Measurements from ENCODE around the gene ZNF827.

ZNF827 gene

GRCh38 chr4:145957302-145957701, 18.7 kb upstream of the ZNF827 start:
- no peak for TF ChIP-seq CTCF (IDR thresholded peaks at IDR 0.05; ENCODE audit: extremely low read depth, insufficient read depth, missing control alignments)
- in situ Hi-C loops (cut with MboI; ENCODE audit: low pct_unique_long_range_greater_than_20kb, low sequenced_read_pairs, unreplicated experiment) = no loop called here
- no peak for DNase-seq (ENCODE audit: low spot score)

GRCh38 chr4:145956288-145956890, 17.8 kb upstream of the ZNF827 start:
- peak; percentile 78 for TF ChIP-seq CTCF (IDR thresholded peaks at IDR 0.05; ENCODE audit: extremely low read depth, insufficient read depth, missing control alignments)
- DNase-seq (ENCODE audit: low spot score) = peak; percentile 24

GRCh38 chr4:145954924-145955339, 16.3 kb upstream of the ZNF827 start:
- no peak for TF ChIP-seq CTCF (IDR thresholded peaks at IDR 0.05; ENCODE audit: extremely low read depth, insufficient read depth, missing control alignments)
- in situ Hi-C loops (cut with MboI; ENCODE audit: low pct_unique_long_range_greater_than_20kb, low sequenced_read_pairs, unreplicated experiment) = no loop called here
- no peak for DNase-seq (ENCODE audit: low spot score)

More at GRCh38 chr4:145956288-145956890, 17.8 kb upstream of the ZNF827 start:
- in situ Hi-C loops (cut with MboI; ENCODE audit: low pct_unique_long_range_greater_than_20kb, low sequenced_read_pairs, unreplicated experiment) = no loop called here

- in situ Hi-C loops (cut with MboI; ENCODE audit: low pct_unique_long_range_greater_than_20kb, low sequenced_read_pairs, unreplicated experiment) = no loop called here
- DNase-seq (ENCODE audit: low spot score) = no peak
- TF ChIP-seq CTCF (IDR thresholded peaks at IDR 0.05; ENCODE audit: extremely low read depth, insufficient read depth, missing control alignments) = no peak
Measured at GRCh38 chr4:145951931-145952330, 13.3 kb upstream of the ZNF827 start.

- in situ Hi-C loops (cut with MboI; ENCODE audit: low pct_unique_long_range_greater_than_20kb, low sequenced_read_pairs, unreplicated experiment) = no loop called here
- TF ChIP-seq CTCF (IDR thresholded peaks at IDR 0.05; ENCODE audit: extremely low read depth, insufficient read depth, missing control alignments) = no peak
- no peak for DNase-seq (ENCODE audit: low spot score)
Measured at GRCh38 chr4:145945431-145946155, 7.0 kb upstream of the ZNF827 start.

GRCh38 chr4:145944886-145945285, 6.3 kb upstream of the ZNF827 start:
- no peak for DNase-seq (ENCODE audit: low spot score)
- in situ Hi-C loops (cut with MboI; ENCODE audit: low pct_unique_long_range_greater_than_20kb, low sequenced_read_pairs, unreplicated experiment) = no loop called here
- TF ChIP-seq CTCF (IDR thresholded peaks at IDR 0.05; ENCODE audit: extremely low read depth, insufficient read depth, missing control alignments) = no peak
